Medulla oblongata (tissue), 1 donor: ENCODE measurements around the gene RGS6.

ENCODE experiments used
- DNase-seq: peaks from one replicate; pipeline ENCODE4 v3.0.0-alpha.2; 2015; ENCODE audit errors: extremely low spot score

The RGS6 gene

GRCh38 chr14:72247896-72248465 lies 315.8 kb downstream of the RGS6 start:
- DNase-seq = no peak

- DNase-seq = no peak
Observed at GRCh38 chr14:72253503-72253902, 321.3 kb downstream of the RGS6 start.

- no peak for DNase-seq
Observed at GRCh38 chr14:72254202-72254936, 322.1 kb downstream of the RGS6 start.

DNA sequence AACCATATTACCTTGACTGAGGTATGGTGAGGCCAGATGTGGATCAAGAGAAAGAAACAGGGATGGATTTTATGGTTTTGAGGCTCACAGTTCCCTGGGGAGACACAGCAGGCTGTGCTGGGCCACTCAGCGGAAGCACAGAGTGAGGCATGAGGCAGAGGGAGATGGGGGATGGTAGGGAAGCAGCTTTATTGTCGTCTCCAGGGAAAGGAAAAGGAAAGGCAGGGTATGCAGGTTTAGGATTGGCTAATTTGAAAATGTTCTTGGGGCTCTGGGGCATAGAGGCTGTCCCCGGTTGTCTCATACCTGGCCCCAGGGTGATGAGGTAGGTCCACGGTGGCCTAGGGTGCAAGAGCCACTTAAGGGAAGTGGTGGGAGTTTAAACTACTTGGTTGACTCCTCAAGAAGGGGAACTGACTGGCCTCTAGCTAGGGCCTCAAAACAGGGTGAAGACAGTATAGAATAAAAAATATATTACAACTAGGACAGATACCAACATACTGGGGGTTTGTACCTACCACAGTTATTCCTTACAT lies 322.8 kb downstream of the RGS6 start:
- DNase-seq = no peak

GRCh38 chr14:72256055-72256454 lies 323.8 kb downstream of the RGS6 start:
- DNase-seq = no peak

DNA sequence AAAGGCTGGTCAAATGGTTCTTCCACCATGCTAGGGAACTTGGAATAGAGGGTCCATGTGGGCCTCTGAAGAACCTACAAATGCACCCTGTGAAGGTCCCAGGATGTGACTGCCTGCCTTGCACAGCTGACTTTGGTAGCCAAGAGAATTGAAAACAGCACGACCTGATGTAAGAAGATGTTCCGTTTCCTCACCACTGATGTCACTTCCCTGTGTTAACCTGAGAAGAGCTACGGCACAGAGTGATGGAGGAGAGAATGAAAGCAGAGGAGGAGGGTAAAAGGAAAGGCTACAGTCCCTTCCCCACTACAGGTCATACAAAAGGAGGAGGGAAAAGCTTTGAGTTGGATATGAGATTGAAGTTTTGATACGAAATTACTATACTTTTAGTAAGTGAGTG lies 328.8 kb downstream of the RGS6 start:
- DNase-seq = no peak

- no peak for DNase-seq
Observed at GRCh38 chr14:72262771-72263170, 330.5 kb downstream of the RGS6 start.

GRCh38 chr14:72264716-72265115 lies 332.5 kb downstream of the RGS6 start:
- no peak for DNase-seq

- peak; percentile 59 for DNase-seq
Observed at GRCh38 chr14:72270147-72270727, 338.0 kb downstream of the RGS6 start.

- DNase-seq = no peak
Observed at GRCh38 chr14:72270749-72271148, 338.5 kb downstream of the RGS6 start.

DNA sequence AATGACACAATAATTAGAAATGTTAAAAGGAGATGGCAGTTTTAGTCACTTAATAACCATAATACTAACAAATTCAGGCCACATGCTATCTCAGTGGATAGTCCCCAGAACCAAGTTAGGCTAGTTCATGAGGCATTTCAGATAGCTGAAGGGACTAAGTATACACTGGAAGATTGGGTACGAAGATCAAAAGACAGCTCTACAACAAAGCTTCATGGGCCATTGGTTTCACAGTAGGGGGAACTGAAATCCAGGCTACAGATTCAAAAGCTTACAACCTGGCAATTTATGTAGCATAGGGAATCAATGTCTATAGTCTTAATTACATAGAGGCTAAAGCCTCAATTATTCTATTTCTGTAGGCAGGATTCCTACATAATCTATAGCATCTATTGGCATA lies 343.0 kb downstream of the RGS6 start:
- no peak for DNase-seq

DNA sequence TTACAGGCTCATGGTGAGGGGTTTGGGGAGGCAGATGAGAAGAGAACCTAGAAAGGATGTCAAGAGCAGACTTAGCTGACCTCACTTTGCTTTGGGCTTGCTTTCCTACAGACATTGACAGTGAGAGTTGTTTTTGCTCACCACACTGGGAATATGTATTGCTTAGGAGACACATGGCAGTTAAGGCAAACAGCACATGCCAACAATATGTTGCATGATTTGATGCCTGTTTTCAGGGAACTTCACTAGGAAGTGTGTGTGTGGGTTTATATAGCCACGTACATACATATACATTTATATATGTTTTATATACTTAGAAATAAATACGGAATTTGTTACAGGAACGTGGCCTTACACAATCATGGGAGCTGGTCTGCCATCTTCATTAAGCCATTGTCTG lies 346.1 kb downstream of the RGS6 start:
- no peak for DNase-seq

DNA sequence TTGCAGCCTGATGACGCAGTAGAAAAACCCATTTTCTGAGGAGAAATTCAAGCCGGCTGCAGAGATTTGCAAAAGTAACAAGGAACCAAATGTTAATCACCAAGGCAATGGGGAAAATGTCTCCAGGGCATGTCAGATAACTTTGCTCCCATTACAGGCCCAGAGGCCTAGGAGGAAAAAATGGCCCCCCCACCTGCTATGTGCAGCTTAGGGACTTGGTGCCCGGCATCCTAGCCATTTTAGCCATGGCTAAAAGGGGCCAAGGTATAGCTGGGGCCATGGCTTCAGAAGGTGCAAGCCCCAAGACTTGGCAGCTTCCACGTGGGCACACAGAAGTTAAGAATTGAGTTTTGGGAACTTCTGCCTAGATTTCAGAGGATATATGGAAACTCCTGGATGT lies 351.9 kb downstream of the RGS6 start:
- DNase-seq = no peak

GRCh38 chr14:72290241-72290640 lies 358.0 kb downstream of the RGS6 start:
- no peak for DNase-seq

DNA sequence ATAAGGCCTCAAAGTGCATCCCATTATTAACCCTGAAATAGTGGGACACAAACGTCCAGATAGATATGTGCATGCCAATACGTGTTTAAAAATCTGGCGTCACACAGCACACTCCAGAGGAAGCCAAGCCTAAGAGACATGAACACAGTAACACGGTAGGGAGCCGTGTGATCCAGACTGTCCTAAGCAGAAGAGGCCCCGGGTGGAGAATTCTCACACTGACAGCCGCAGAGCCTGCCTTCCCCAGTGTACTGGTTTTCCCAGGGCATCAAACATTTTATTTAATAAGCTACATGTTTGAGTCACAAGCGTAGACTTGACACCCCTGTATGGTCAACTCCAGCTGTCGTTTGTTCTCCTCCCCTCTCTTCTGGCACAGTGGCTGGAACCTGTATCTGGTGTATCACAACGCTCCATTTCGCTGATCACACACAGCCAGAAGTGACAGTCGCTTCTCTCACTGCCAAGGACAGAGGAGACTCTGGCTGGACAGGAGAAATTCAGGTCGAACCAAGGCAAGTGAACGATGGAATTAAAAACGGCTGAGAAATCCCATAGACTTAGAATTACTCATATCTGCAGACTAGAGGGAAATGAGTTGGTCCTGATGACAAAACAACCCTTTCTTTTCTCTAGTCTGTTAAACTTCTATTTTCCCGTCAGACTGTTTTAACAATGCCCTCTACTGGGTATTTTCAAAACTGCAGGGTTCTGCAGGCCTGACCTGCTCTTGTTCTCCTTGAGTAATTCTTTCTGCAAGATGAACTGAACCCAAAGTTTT lies 359.9 kb downstream of the RGS6 start:
- DNase-seq = peak; percentile 85

GRCh38 chr14:72292689-72293024 lies 360.4 kb downstream of the RGS6 start:
- no peak for DNase-seq

GRCh38 chr14:72301352-72301751 lies 369.1 kb downstream of the RGS6 start:
- DNase-seq = no peak

- DNase-seq = no peak
Observed at GRCh38 chr14:72303930-72304329, 371.7 kb downstream of the RGS6 start.

DNA sequence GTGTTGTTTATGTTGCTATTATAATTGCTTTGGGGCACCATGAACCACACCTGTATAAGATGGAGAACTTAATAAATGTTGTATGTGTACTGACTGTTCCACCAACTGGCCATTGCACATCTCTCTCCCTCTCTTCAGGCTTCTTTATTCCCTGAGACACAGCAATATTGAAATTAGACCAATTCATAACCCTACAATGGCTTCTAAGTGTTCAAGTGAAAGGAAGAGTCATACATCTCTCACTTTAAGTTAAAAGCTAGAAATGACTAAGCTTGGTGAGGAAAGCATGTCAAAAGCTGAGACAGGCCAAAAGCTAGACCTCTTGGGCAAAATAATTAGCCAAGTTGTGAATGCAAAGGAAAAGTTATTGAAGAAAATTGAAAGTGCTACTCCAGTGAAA lies 373.3 kb downstream of the RGS6 start:
- DNase-seq = no peak

- DNase-seq = no peak
Observed at GRCh38 chr14:72308967-72309485, 376.8 kb downstream of the RGS6 start.

DNA sequence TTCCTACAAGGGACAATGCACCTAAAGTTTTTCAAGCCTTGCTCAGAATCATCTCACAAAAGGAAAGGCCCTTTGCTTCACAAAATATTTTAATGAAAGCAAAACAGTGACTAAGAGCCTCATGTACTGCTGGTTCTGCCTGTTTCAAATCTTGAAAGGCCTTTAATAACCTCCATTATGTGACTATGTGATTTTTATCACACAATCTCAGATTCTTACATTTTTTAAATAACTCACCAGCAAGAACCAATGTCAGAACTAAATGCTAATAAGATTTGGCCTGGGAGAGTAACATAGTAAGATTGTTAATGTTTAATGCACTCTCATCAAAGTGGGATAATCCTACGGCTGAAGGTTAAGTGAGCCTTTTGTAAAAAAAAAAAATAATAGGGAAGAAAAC lies 378.9 kb downstream of the RGS6 start:
- DNase-seq = no peak

- no peak for DNase-seq
Observed at GRCh38 chr14:72311516-72311915, 379.3 kb downstream of the RGS6 start.
